Cardiac fibroblast (primary cell): ENCODE data around the gene DTX3.
A peak's percentile ranks its signal among the peaks of the same experiment; 100 is the strongest.

Experiments used
- DNase-seq, 2 donors: peaks; one replicate each; pipeline versions ENCODE4 v3.0.0 to v3.0.0-alpha.2; 2010; ENCODE audit warnings: low read depth in 2 of 2
- H3K4me3 ChIP-seq, 2 donors: replicated peaks in 1 of 2; 1 replicate in 1 of 2; 2 replicates in 1 of 2; pipeline ENCODE4 v1.5.1; 2011; ENCODE audit warnings: low read depth in 2 of 2, low read length in 2 of 2, mild to moderate bottlenecking in 2 of 2, moderate library complexity in 1 of 2
- TF ChIP-seq, protein P1 (sequence below): IDR thresholded peaks from one replicate; pipeline ENCODE4 v1.5.1; 2011; ENCODE audit warnings: low read depth, mild to moderate bottlenecking, low read length, inconsistent platforms

DTX3 gene

DNA sequence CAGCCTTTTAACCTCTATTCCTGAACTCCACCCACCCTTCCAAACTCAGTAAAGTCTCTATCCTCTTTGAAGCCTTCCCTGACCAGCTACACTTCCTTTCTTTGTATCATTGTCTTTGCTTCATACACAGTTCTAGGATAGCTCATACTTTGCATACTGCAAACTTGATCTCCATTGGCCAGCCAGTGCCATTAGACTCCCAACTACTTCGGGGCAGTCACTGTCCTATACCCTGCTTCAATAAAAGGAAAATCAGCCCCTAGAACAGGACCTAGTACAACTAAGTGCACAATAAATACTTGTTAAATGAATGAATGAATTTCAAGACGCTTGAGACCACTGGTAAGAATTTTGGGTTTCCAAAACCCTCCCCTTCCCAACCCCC, 14.2 kb upstream of the DTX3 start:
- H3K4me3 ChIP-seq: peak overlapping the region; percentile 75 to 88
- TF ChIP-seq, protein P1, sequence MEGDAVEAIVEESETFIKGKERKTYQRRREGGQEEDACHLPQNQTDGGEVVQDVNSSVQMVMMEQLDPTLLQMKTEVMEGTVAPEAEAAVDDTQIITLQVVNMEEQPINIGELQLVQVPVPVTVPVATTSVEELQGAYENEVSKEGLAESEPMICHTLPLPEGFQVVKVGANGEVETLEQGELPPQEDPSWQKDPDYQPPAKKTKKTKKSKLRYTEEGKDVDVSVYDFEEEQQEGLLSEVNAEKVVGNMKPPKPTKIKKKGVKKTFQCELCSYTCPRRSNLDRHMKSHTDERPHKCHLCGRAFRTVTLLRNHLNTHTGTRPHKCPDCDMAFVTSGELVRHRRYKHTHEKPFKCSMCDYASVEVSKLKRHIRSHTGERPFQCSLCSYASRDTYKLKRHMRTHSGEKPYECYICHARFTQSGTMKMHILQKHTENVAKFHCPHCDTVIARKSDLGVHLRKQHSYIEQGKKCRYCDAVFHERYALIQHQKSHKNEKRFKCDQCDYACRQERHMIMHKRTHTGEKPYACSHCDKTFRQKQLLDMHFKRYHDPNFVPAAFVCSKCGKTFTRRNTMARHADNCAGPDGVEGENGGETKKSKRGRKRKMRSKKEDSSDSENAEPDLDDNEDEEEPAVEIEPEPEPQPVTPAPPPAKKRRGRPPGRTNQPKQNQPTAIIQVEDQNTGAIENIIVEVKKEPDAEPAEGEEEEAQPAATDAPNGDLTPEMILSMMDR: no peak
- DNase-seq: no peak

DNA sequence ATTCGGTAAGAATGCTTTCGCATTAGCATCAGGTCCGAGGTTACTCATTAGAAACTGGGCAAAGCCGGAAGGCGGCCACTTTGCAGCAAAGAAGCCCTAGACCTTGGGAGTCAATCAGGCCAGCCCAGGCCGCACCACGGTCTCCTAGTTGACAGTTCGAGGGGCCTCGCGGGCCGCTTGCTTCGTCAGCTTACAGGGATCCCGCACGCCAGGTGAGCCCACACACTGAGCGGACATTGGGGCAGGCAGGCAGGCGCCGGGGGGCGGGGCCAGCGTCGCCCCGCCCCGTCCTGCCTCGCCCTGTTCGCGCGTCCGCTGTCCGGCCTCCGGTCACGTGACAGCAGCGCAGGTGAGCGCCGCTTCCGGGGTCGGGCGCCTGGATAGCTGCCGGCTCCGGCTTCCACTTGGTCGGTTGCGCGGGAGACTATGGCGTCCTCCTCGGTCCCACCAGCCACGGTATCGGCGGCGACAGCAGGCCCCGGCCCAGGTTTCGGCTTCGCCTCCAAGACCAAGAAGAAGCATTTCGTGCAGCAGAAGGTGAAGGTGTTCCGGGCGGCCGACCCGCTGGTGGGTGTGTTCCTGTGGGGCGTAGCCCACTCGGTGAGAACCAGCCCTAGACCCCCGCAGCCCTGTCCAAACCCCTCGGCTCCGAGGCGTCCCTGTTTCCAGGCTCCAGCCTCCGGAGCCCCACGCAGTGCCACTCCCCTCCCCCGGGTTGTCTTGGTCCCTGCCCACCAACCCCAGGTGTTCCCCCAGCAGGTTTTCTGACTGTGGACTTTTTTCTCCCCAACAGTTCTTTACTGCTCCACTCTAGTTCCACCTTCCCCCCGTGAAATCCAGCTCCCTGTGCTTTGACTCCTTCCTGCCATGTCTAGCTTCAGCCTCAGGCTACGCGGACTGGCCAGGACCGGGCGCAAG, 13.5 kb upstream of the DTX3 start, which contains the start of gene PIP4K2C:
Gene PIP4K2C (plus strand): TSS at position 329 of the 918 bp plus-strand sequence. CDS start 98 bp downstream, at position 427.
- peak; percentile 33 to 56 for DNase-seq
- peak within 1 kb of the TSS; percentile 75 to 88 for H3K4me3 ChIP-seq
- TF ChIP-seq, protein P1: no peak

DNA sequence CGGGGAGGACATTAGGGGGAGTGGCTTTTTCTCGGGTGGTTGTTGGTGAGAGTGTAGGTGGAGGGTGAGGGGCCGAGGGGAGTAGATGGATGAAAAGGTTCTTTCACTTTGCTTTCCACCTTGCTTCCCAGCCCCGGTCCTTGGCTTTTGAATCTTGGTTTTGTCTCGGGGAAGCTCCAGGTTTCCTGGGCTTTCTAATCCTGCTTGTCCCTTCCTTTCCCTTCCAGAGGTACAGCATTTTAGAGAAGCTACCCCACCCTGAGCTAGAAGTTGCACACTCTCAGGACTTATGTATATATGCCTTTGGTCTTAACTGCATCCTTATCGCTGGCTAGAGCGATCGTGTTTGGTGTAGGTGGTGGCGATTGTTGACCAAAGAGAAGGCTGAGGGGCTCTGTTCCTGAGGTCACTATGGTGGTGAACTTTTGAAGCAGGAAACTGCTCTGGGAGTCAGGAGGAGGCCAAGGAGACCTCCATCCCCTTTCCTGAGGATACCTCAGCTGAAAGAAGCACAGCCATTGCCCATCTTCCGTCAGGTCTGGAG, 12.8 kb upstream of the DTX3 start:
- TF ChIP-seq, protein P1: no peak
- no peak for DNase-seq
- peak overlapping the region; percentile 75 to 88 for H3K4me3 ChIP-seq

DNA sequence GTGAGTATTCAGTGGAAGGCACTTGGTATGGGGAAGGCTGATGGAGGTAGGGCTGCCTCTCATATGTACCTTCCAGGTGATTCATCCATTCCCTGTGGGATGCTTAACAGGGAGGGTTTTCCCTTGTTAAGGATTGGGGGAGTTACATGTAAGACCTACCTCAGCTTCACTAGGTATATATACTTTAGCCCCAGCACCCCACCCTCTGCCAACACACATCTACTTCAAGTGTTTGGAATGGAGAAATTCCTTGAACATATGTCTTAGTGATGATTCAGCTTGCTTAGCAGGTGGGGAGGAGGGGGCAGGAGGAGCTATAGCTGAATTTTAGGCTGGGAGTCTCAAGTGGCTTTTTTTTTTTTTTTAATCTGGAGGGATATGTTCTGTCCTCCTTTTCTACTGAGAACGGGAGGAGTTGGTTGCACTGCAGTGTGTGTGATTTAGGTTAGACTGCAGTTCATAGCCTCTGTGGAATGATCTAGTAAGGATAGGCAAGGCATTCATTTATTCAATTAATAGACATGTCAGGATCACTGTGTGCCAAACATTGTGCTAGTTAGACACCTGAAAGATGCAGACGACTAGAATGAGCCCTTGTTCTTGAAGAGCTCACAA, 12.0 kb upstream of the DTX3 start:
- peak in 1 of 2 donors; percentile 15 for DNase-seq
- H3K4me3 ChIP-seq: no peak overlapping the region
- TF ChIP-seq, protein P1: no peak

DNA sequence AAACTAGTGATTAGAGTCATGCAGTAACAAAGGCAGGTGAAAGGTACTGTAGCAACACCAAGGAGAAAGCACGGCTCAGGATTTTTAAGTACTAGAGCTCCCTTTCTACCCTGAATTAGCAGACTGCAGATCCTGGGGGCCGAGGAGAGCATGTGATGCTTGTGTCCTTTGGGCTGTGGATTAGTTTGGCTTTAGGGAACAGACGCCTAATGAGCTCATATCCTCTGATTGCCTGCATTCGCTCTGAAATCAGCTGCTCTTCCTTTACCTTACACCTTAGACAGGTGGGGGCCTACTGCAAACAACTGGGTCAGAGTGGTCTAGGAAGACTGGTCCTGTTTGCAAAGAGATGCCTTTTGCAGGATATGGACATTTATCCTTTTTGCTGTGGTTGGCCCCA, 11.4 kb upstream of the DTX3 start:
- TF ChIP-seq, protein P1: no peak
- DNase-seq: no peak
- H3K4me3 ChIP-seq: no peak overlapping the region

DNA sequence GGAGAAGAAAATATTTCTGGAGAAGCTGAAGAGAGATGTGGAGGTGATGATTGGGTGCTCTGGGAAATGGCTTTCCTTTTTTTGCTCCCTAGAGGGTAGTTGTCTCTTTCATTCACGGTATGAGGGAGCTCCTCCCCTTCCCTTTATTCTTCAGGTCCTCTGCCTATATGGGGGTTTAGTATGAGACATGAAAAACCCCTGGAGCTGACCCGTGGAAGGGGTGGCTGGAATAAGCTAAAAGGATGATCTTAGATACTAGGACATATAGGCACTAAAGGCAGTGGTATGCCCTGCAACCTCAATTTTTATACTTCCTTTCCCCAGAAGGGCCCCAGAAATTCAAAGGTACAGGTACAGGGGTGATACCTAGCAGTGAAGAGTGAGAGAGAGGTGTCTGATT, 4.2 kb upstream of the DTX3 start:
- TF ChIP-seq, protein P1: no peak
- H3K4me3 ChIP-seq: no peak overlapping the region
- DNase-seq: no peak
